ENCODE measurements around the gene ZNF446.

GRCh38 chr19:58450856-58451357 lies 25.2 kb upstream of the ZNF446 start:
- TF ChIP-seq, protein P1, sequence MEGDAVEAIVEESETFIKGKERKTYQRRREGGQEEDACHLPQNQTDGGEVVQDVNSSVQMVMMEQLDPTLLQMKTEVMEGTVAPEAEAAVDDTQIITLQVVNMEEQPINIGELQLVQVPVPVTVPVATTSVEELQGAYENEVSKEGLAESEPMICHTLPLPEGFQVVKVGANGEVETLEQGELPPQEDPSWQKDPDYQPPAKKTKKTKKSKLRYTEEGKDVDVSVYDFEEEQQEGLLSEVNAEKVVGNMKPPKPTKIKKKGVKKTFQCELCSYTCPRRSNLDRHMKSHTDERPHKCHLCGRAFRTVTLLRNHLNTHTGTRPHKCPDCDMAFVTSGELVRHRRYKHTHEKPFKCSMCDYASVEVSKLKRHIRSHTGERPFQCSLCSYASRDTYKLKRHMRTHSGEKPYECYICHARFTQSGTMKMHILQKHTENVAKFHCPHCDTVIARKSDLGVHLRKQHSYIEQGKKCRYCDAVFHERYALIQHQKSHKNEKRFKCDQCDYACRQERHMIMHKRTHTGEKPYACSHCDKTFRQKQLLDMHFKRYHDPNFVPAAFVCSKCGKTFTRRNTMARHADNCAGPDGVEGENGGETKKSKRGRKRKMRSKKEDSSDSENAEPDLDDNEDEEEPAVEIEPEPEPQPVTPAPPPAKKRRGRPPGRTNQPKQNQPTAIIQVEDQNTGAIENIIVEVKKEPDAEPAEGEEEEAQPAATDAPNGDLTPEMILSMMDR (conservative IDR thresholded peaks at IDR 0.05 in 1 of 2, IDR thresholded peaks at IDR 0.05 in 1 of 2; ENCODE audit: low read depth in 1 of 2, low read length in 2 of 2), result no peak
- no peak for TF ChIP-seq EZH2 (IDR thresholded peaks at IDR 0.05; ENCODE audit: low read length, missing control alignments)
